ENCODE measurements around the gene CTTN. TPM values are rescaled to one million over a fixed set of nuclear protein-coding genes. Genes with fewer than 3 reads are reported as not detected.

The CTTN gene
- total and polyA plus RNA-seq, 10 of the 15 experiments (the other 5 are each of a cell fraction or from before 2014, with no cell fraction given): 1.1 to 37.8 (median 11.8) TPM

GRCh38 chr11:70440206-70440605 lies 41.9 kb downstream of the CTTN start:
- intact Hi-C loops (cut with micrococcal nuclease; ENCODE audit: unreplicated experiment) (no loop called here), in situ Hi-C loops (cut with MboI) (no loop called here)
- ChIA-PET POLR2A (no interaction called here), RAD21 (ENCODE audit: unreplicated experiment) (no interaction called here), SMC1A (ENCODE audit: uncharacterized antibody, unreplicated experiment) (no interaction called here), CTCF (no interaction called here)
- TF ChIP-seq ZBED1 (IDR thresholded peaks at IDR 0.05; ENCODE audit: borderline replicate concordance) (no peak), RAD51 (IDR thresholded peaks at IDR 0.05) (no peak), E2F4 (IDR thresholded peaks at IDR 0.05; ENCODE audit: low read depth, low read length) (no peak), KAT2A (conservative IDR thresholded peaks at IDR 0.05; ENCODE audit: control insufficient read depth, low read depth, low read length) (no peak), BCL3 (IDR thresholded peaks at IDR 0.05; ENCODE audit: borderline replicate concordance, insufficient read depth, low read depth, low read length, poor library complexity, severe bottlenecking) (no peak), FOXM1 (IDR thresholded peaks at IDR 0.05; ENCODE audit: low read depth, low read length) (no peak), ZNF687 (IDR thresholded peaks at IDR 0.05) (no peak), PAX5 (IDR thresholded peaks at IDR 0.05; ENCODE audit: borderline replicate concordance, low read depth, low read length) (no peak), RFX5 (IDR thresholded peaks at IDR 0.05; ENCODE audit: low read depth, low read length) (no peak), ZZZ3 (IDR thresholded peaks at IDR 0.05; ENCODE audit: control insufficient read depth, insufficient read length, low read depth) (no peak), BCLAF1 (IDR thresholded peaks at IDR 0.05) (no peak), ZNF384 (IDR thresholded peaks at IDR 0.05; ENCODE audit: borderline replicate concordance, low read depth, low read length) (no peak), GATAD2B (conservative IDR thresholded peaks at IDR 0.05; ENCODE audit: low read depth) (no peak), CREM (IDR thresholded peaks at IDR 0.05; ENCODE audit: low read depth) (no peak)
- Histone ChIP-seq H3K9ac (ENCODE audit: control insufficient read depth, insufficient read depth, low read length) (no peak overlapping the region), H3K4me1 (ENCODE audit: control insufficient read depth, insufficient read depth, low read length) (peaks cover 20% of the 10 kb centered on the region), H3K36me3 (ENCODE audit: control insufficient read depth in 2 of 2, insufficient read depth in 2 of 2, low read length in 1 of 2) (no peaks in the 10 kb centered on the region), H3K79me2 (ENCODE audit: control insufficient read depth, insufficient read depth, low read length) (no peaks in the 10 kb centered on the region), H3K27me3 (replicated peaks in 1 of 2; ENCODE audit: control insufficient read depth in 2 of 2, insufficient read depth in 2 of 2, low read length in 1 of 2) (no peaks in the 10 kb centered on the region), H3K9me3 (replicated peaks; ENCODE audit: control insufficient read depth, insufficient read depth, low read length) (no peaks in the 10 kb centered on the region; the same call in 2 of the 3 replicates), H4K20me1 (ENCODE audit: control insufficient read depth, insufficient read depth) (no peaks in the 10 kb centered on the region), H3K4me3 (no peak overlapping the region), H2AFZ (ENCODE audit: control insufficient read depth, low read depth, low read length) (no peak overlapping the region), H3K27ac (ENCODE audit: control insufficient read depth, insufficient read depth) (no peak overlapping the region), H3K4me2 (ENCODE audit: control insufficient read depth, insufficient read depth) (no peak overlapping the region)
- 39% methylated on average over 6 of the region's 6 CpGs for WGBS (ENCODE audit: insufficient coverage, insufficient replicate concordance, low lambda C conversion rate, missing lambda C conversion rate)
- no peak for ATAC-seq
- BruUV-seq (replicated peaks): no TSS peak
- DNase-seq (ENCODE audit: low read depth, low spot score): no peak
- FAIRE-seq: no peak
